CD4-positive, CD25-positive, alpha-beta regulatory T cell (primary cell): Measurements from ENCODE around the gene SCAPER. TPM values are rescaled to one million over a fixed set of nuclear protein-coding genes. Genes with fewer than 3 reads are reported as not detected.

Experiments
- ATAC-seq, 2 donors: fragments of 150-1000 bp; cut with Tn5 transposase; one replicate each; pipeline ENCODE4 v1.10.0; 2021; ENCODE audit warnings: low read depth in 2 of 2, moderate number of reproducible peaks in 2 of 2, moderate library complexity in 1 of 2
- DNase-seq, 3 donors: peaks; one replicate each; pipeline versions ENCODE4 v3.0.0 to v3.0.0-alpha.2; 2012 to 2022; ENCODE audit warnings: mixed read lengths in 1 of 3
- H3K27ac ChIP-seq: one replicate; pipeline ENCODE4 v1.7.0; 2013; ENCODE audit warnings: mild to moderate bottlenecking, low read length; ENCODE audit not compliant: insufficient read depth, poor library complexity, severe bottlenecking
- H3K27me3 ChIP-seq: one replicate; pipeline ENCODE4 v1.7.0; 2013; ENCODE audit warnings: low read length; ENCODE audit not compliant: control insufficient read depth, insufficient read depth
- H3K36me3 ChIP-seq: one replicate; pipeline ENCODE4 v1.7.0; 2013; ENCODE audit warnings: mild to moderate bottlenecking, low read length, moderate library complexity; ENCODE audit not compliant: control insufficient read depth, insufficient read depth
- H3K4me1 ChIP-seq: 2 replicates; pipeline ENCODE4 v1.7.0; 2013; ENCODE audit warnings: mild to moderate bottlenecking, low read length; ENCODE audit not compliant: insufficient read depth, control insufficient read depth, poor library complexity, severe bottlenecking
- H3K4me3 ChIP-seq: one replicate; pipeline ENCODE4 v1.7.0; 2013; ENCODE audit warnings: low read depth, mild to moderate bottlenecking, low read length, moderate library complexity
- H3K9me3 ChIP-seq, 2 experiments: 1 replicate in 1 of 2; 2 replicates in 1 of 2; pipeline ENCODE4 v1.7.0; 2013; ENCODE audit warnings: low read length in 2 of 2, mild to moderate bottlenecking in 1 of 2, moderate library complexity in 1 of 2; ENCODE audit not compliant: control insufficient read depth in 2 of 2
- H3K27ac Mint-ChIP-seq, 3 donors: one replicate each; pipeline ENCODE4 v1.8.0; 2020 to 2022; ENCODE audit warnings: mild to moderate bottlenecking in 3 of 3, mixed read lengths in 3 of 3, moderate library complexity in 2 of 3
- H3K27me3 Mint-ChIP-seq: one replicate; pipeline ENCODE4 v1.8.0; 2022; ENCODE audit warnings: mild to moderate bottlenecking, mixed read lengths
- H3K36me3 Mint-ChIP-seq: one replicate; pipeline ENCODE4 v1.8.0; 2020; ENCODE audit warnings: mixed read lengths
- H3K4me1 Mint-ChIP-seq, 4 donors: one replicate each; pipeline ENCODE4 v1.8.0; 2020 to 2022; ENCODE audit warnings: mixed read lengths in 4 of 4, mild to moderate bottlenecking in 1 of 4
- H3K4me3 Mint-ChIP-seq, 4 donors: one replicate each; pipeline ENCODE4 v1.8.0; 2020 to 2022; ENCODE audit warnings: mild to moderate bottlenecking in 4 of 4, mixed read lengths in 4 of 4, moderate library complexity in 3 of 4
- H3K9me3 Mint-ChIP-seq, 7 donors: one replicate each; pipeline ENCODE4 v1.8.0; 2020 to 2022; ENCODE audit warnings: mixed read lengths in 7 of 7, mild to moderate bottlenecking in 3 of 7, moderate library complexity in 2 of 7
- polyA plus RNA-seq, 4 donors: library from polyadenylated mRNA; unstranded; fragments of 300-500 nt; fragmentation: Illumina TruSeq; gene quantifications; one replicate each; pipeline ENCODE4 v1.2.3, GENCODE V29; 2021
- total RNA-seq: library from RNA; stranded (reverse); gene quantifications from one replicate; pipeline ENCODE4 v1.2.3, GENCODE V29; 2022

Gene SCAPER
- total and polyA plus RNA-seq, 5 donors from 2014 or later: 13.2 to 38.1 (median 14.5) TPM

DNA sequence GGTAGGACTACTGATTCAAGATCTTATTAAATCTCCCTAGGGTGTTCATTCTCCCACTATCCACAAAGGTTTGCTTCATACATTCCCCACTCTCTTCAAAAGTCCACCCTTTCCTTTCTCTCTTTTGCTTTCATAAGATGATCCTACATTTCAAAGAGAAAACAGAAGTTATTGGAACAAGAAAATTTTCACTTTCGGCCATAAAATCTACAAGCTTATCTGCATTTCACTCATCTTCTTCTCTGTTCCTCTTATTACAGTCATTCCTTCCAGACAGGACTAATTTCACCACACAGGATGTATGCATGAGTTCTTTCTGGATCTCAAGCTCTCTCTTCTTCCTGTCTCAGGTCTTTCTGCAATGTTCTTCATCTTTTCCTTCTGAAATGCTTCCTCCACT, 329.9 kb downstream of the SCAPER start:
- Histone ChIP-seq H3K4me1 (no peaks in the 10 kb centered on the region), H3K27me3 (no peaks in the 10 kb centered on the region), H3K4me3 (no peak overlapping the region), H3K9me3 (no peaks in the 10 kb centered on the region), H3K27ac (no peak overlapping the region), H3K36me3 (peaks cover 4% of the 10 kb centered on the region)
- Mint-ChIP-seq H3K4me3 (no peak overlapping the region), H3K9me3 (peaks cover 0 to 3% (median 0%) of the 10 kb centered on the region in 7 donors), H3K27ac (peak overlapping the region in 2 of 3 donors; percentile 0 to 21), H3K27me3 (no peaks in the 10 kb centered on the region), H3K36me3 (peaks cover 38% of the 10 kb centered on the region), H3K4me1 (peaks cover 0 to 9% (median 4%) of the 10 kb centered on the region in 4 donors)
- ATAC-seq: no peak
- DNase-seq: peak in 1 of 3 donors; percentile 15

DNA sequence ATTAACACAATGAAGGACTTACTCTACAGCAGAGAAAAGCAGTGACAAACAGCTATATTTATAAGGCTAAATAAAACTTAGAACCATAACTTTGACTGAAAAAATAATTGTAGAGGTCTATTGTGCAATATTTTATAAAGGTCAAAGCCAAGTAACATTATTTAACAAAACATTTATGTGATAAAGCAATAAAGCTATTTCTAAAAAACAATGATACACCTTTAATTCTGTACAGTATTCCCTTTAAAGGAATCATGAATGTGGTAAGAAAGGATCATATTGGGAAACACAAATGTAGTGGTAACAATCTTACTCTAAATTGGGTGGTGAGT, 332.2 kb downstream of the SCAPER start:
- Histone ChIP-seq H3K9me3 (no peaks in the 10 kb centered on the region), H3K27me3 (no peaks in the 10 kb centered on the region), H3K36me3 (peaks cover 4% of the 10 kb centered on the region), H3K4me3 (no peak overlapping the region), H3K4me1 (no peaks in the 10 kb centered on the region), H3K27ac (no peak overlapping the region)
- no peak for ATAC-seq
- peaks cover 43% of the 10 kb centered on the region for H3K36me3 Mint-ChIP-seq
- peaks cover 0 to 5% (median 4%) of the 10 kb centered on the region in 4 donors for H3K4me1 Mint-ChIP-seq
- DNase-seq: no peak
- no peak overlapping the region for H3K4me3 Mint-ChIP-seq
- H3K9me3 Mint-ChIP-seq: peaks cover 0 to 5% (median 0%) of the 10 kb centered on the region in 7 donors
- H3K27me3 Mint-ChIP-seq: no peaks in the 10 kb centered on the region
- H3K27ac Mint-ChIP-seq: no peak overlapping the region

DNA sequence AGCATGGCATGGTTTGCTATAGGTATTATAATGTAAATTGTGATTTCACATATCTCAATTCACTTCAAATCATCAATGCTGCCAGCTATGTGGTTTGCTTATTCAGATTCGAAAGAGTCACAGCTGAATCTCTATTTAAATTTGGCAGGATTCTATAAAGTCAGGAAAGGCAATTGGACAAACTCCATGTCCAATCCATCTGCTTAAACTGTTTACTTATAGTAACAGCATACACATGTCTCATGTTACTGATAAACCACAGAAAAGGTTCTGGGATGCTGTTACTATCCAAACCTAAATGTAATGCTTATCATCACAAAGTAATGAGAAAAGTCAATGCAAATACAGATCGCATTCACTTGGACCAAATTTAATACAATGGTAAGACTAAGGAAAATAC, 338.9 kb downstream of the SCAPER start:
- no peak overlapping the region for H3K4me3 Mint-ChIP-seq
- no peak overlapping the region for H3K27ac ChIP-seq
- peaks cover 0 to 8% (median under 1%) of the 10 kb centered on the region in 4 donors for H3K4me1 Mint-ChIP-seq
- DNase-seq (no peak), ATAC-seq (no peak)
- no peaks in the 10 kb centered on the region for H3K27me3 ChIP-seq
- H3K27me3 Mint-ChIP-seq: no peaks in the 10 kb centered on the region
- H3K9me3 Mint-ChIP-seq: peaks cover 0 to 10% (median 3%) of the 10 kb centered on the region in 7 donors
- H3K4me3 ChIP-seq: no peak overlapping the region
- H3K27ac Mint-ChIP-seq: no peak overlapping the region
- H3K4me1 ChIP-seq: no peaks in the 10 kb centered on the region
- no peaks in the 10 kb centered on the region for H3K36me3 ChIP-seq
- no peaks in the 10 kb centered on the region for H3K9me3 ChIP-seq
- peaks cover 24% of the 10 kb centered on the region for H3K36me3 Mint-ChIP-seq

DNA sequence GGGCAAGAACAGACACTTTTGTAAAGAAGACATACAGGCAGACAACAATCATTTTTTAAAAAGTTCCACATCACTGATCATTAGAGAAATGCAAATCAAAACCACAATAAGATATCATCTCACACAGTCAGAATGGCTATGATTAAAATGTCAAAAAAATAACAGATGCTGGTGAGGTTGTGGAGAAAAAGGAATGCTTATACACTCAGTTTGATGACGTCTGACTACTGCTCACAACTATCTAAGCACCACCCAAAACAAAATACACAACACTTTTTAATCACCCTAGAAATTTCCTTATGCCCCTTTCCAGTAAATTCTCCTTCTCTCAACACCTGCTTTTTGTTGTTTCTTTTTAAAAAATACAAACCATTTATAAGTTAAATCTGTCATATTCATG, 339.8 kb downstream of the SCAPER start:
- DNase-seq (no peak), ATAC-seq (no peak)
- H3K9me3 Mint-ChIP-seq: peaks cover 0 to 10% (median 3%) of the 10 kb centered on the region in 7 donors
- H3K4me1 Mint-ChIP-seq: peaks cover 0 to 8% (median under 1%) of the 10 kb centered on the region in 4 donors
- Histone ChIP-seq H3K27ac (no peak overlapping the region), H3K4me3 (no peak overlapping the region), H3K36me3 (no peaks in the 10 kb centered on the region), H3K9me3 (no peaks in the 10 kb centered on the region), H3K27me3 (no peaks in the 10 kb centered on the region), H3K4me1 (no peaks in the 10 kb centered on the region)
- no peak overlapping the region for H3K4me3 Mint-ChIP-seq
- H3K27me3 Mint-ChIP-seq: no peaks in the 10 kb centered on the region
- H3K27ac Mint-ChIP-seq: peak overlapping the region in 1 of 3 donors; percentile 1
- peaks cover 16% of the 10 kb centered on the region for H3K36me3 Mint-ChIP-seq

DNA sequence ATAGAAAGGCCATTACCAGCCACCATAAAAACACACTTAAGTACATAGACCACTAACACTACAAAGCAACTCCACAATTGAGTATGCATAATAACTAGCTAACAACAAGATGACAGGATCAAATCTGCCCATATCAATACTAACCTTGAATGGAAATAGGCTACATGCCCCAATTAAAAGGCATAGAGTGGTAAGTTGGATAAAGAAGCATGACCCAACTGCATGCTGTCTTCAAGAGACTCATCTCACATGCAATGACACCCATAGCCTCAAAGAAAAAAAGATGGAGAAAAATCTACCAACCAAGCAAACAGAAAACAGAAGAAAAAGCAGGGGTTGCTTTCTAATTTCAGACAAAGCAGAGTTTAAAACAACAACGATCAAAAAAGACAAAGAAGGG, 349.9 kb downstream of the SCAPER start:
- H3K36me3 Mint-ChIP-seq: peaks cover 12% of the 10 kb centered on the region
- no peaks in the 10 kb centered on the region for H3K9me3 ChIP-seq
- peaks cover 0 to 10% (median 3%) of the 10 kb centered on the region in 7 donors for H3K9me3 Mint-ChIP-seq

DNA sequence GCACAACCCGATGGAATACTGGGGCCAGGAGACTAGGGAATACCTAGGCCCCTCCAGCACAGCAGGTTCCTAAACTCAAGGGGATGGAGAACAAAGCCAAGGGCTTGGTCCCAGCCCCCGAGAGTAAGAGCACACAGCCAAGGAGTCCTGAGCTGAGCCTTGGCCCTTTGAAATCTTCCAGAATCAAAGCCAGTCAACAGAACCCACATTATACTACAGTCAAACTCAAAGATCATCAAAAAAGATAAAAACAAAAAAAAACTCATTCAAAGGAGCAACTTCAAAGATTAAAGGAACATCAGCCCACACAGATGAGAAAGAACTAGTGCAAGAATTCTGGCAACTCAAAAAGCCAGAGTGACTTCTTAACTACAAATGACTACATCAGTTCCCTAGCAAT, 351.6 kb downstream of the SCAPER start:
- Mint-ChIP-seq H3K36me3 (peaks cover 10% of the 10 kb centered on the region), H3K27me3 (no peaks in the 10 kb centered on the region), H3K9me3 (peaks cover 0 to 11% (median 4%) of the 10 kb centered on the region in 7 donors), H3K4me3 (no peak overlapping the region), H3K4me1 (peaks cover 0 to 17% (median 10%) of the 10 kb centered on the region in 4 donors), H3K27ac (peak overlapping the region in 1 of 3 donors; percentile 33)
- DNase-seq (no peak), ATAC-seq (no peak)
- Histone ChIP-seq H3K9me3 (no peaks in the 10 kb centered on the region), H3K4me3 (no peak overlapping the region), H3K27me3 (no peaks in the 10 kb centered on the region), H3K36me3 (no peaks in the 10 kb centered on the region), H3K27ac (no peak overlapping the region), H3K4me1 (no peaks in the 10 kb centered on the region)

More for the DNA sequence above, 349.9 kb downstream of the SCAPER start:
- no peaks in the 10 kb centered on the region for H3K27me3 Mint-ChIP-seq
- ATAC-seq: no peak
- Histone ChIP-seq H3K4me1 (no peaks in the 10 kb centered on the region), H3K4me3 (no peak overlapping the region), H3K27ac (no peak overlapping the region), H3K27me3 (no peaks in the 10 kb centered on the region), H3K36me3 (no peaks in the 10 kb centered on the region)
- H3K27ac Mint-ChIP-seq: peak overlapping the region in 1 of 3 donors; percentile 82
- H3K4me1 Mint-ChIP-seq: peaks cover 0 to 17% (median 10%) of the 10 kb centered on the region in 4 donors
- DNase-seq: no peak
- H3K4me3 Mint-ChIP-seq: no peak overlapping the region

DNA sequence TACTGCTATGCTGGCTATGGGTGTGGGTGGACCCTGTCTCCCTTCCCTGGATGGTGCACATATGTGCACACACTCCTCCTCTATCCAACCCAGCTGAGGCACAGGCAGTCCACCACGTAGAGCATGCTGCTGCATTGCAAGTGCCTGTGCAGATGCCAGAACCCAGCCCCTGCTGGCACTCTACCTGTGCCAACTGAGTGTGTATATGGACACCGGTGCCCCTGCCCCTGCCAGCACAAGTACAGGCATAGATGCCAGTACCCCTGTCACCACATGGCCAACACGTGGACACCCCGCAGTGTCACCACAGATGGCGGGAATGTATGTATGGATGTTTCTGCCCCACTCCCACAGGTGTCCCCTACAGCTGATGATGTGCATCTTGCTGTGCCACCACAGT, 352.0 kb downstream of the SCAPER start:
- peaks cover 8% of the 10 kb centered on the region for H3K36me3 Mint-ChIP-seq

DNA sequence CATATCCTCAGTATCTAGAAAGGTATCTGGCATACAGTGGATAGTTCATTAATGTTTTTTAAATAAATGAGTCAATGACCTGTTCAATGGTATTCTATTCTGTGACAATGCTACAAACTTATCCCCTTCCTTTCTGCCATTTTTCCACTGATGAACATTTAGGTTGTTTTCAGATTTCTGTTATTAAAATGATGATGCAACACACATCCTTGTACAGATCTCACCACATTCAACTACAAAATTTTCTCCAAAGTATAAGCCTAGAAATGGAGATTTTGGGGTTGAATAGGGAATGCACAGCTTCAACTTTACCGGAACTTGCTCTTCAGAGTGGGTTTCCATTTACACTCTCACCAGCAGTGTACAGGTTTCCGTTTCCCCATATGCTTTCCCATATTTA, 358.3 kb downstream of the SCAPER start:
- H3K27me3 ChIP-seq: no peaks in the 10 kb centered on the region
- no peaks in the 10 kb centered on the region for H3K9me3 ChIP-seq
- Mint-ChIP-seq H3K9me3 (peaks cover 0 to 11% (median 3%) of the 10 kb centered on the region in 7 donors), H3K27me3 (no peaks in the 10 kb centered on the region), H3K4me3 (no peak overlapping the region), H3K36me3 (peaks cover 6% of the 10 kb centered on the region), H3K27ac (no peak overlapping the region), H3K4me1 (no peaks in the 10 kb centered on the region)
- no peak overlapping the region for H3K4me3 ChIP-seq
- no peak for DNase-seq
- H3K4me1 ChIP-seq: no peaks in the 10 kb centered on the region
- no peaks in the 10 kb centered on the region for H3K36me3 ChIP-seq
- no peak for ATAC-seq
- H3K27ac ChIP-seq: no peak overlapping the region

More for the DNA sequence above, 352.0 kb downstream of the SCAPER start:
- Mint-ChIP-seq H3K4me3 (no peak overlapping the region), H3K27ac (no peak overlapping the region), H3K27me3 (no peaks in the 10 kb centered on the region), H3K4me1 (peaks cover 0 to 17% (median 10%) of the 10 kb centered on the region in 4 donors), H3K9me3 (peaks cover 0 to 11% (median 4%) of the 10 kb centered on the region in 7 donors)
- DNase-seq (no peak), ATAC-seq (no peak)
- Histone ChIP-seq H3K36me3 (no peaks in the 10 kb centered on the region), H3K9me3 (no peaks in the 10 kb centered on the region), H3K27me3 (no peaks in the 10 kb centered on the region), H3K4me1 (no peaks in the 10 kb centered on the region), H3K4me3 (no peak overlapping the region), H3K27ac (no peak overlapping the region)
